ENCODE data around the gene CFAP91.

The CFAP91 gene

DNA sequence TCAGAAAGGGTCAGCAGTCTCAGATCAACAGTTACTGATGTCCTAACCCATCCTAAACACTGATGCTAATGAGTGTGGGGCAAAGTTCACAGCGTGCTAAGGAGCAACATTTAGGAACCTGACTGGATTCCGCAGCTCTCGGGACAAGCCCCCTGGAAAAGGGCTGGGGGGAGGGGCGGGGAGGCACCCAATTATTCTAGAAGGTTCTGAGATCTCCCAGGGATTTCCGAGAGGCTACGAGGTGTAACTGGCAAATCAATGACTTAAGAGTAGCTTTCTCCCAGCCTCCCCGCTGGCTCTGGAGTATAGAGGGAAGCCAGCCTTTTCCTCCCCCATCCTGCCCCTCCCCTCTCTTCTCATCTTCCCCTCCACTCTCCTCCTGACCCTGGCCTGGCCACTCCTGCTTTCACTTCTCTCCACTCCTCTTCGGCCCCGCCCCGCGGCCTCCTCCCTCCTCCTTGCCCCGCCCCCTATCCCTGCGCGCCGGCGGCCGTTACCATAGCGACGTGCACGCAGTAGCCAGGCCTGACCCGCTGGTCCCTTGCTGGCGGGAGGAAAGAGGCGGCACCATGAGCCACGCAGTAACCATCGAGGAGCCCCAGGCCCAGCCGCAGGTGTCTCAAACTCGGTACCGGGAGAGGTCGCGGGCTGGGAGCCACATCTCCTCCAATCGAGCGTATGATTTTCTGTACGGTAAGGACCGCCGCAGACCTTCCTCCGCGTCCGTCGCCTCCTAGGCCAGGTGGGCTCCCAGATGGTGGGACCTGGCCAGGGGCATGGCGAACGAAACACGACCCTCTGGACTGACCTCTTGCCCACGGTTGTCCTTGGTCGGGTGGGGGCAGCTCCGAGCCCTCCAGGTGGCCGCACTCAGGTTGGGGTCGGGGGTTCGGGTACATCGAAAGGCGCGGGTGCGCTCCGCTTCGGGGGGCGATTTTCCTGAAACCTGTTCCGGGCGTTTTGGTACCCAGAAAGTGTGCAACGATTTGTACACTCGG is at the start of gene CFAP91:
TSS of gene CFAP91 (plus strand) at position 493 of the 998 bp plus-strand sequence. CDS start at position 570, 77 bp downstream.
- DNase-seq (ENCODE audit: low read depth in 1 of 2, low spot score in 1 of 2): peak; percentile 55 to 63

DNA sequence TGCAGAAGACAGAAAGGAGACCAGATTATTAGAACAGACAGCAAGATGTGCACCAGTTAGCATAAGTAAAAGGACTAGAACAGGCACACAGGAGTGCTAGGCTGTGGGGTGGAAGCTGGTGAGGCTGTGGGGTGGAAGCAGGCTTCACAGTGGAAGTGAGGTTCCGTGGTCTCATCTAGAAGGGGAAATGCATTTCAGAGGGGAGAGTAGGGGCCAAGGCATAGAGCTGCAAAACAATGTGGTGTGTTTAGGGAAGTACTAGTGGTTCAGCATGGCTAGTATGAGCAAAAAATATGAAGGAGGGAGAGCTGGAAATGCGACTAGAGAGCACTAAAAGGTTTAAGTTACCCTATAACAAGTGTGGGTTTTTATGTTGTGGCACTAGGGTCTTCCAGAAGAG is 48.9 kb upstream of the CFAP91 start:
- DNase-seq (ENCODE audit: low read depth in 1 of 2, low spot score in 1 of 2): no peak

DNA sequence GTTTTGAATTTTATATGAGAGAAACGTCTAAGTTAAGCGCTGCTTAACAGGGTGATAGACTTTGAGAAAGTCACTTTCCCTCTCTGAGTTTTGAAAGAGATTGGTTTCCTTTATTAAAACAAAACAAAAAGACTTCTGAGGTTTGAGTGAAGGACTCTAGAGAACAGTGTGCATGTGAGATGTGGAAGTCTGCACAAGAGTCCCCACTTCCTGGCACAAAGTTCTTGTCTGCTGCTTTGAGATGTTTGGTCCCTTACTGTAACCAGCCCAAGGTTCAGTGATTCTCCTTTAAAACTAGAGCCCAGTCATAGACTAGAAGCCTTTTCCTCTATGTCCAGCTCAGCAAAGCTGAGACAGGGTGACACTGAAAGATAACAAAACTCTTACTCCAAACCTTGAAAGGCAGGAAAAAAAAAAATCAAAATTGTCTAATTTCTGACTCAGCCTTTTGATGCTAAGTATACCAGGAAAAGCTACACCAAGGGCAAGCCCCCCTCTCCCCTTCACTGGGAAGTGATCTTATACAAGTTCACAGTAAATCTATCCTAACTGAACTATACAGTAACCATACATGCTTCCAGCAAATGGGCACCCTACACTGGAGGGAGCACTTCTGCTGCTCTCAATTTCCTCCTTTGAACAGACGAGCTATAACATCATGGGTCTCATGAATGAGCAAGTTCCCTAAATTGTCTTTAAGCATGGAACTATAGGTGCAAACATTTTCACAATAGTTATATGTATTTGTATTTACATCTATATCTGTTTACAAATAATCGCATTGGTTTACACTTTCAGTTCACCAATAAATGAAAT is 44.7 kb upstream of the CFAP91 start:
- no peak for DNase-seq (ENCODE audit: low read depth in 1 of 2, low spot score in 1 of 2)

- no peak for DNase-seq (ENCODE audit: low read depth in 1 of 2, low spot score in 1 of 2)
Observed at GRCh38 chr3:119658994-119659393, 43.8 kb upstream of the CFAP91 start.

GRCh38 chr3:119659606-119660291 is 43.1 kb upstream of the CFAP91 start:
- no peak for DNase-seq (ENCODE audit: low read depth in 1 of 2, low spot score in 1 of 2)

GRCh38 chr3:119660474-119661440 is 42.1 kb upstream of the CFAP91 start, which contains the start of gene POPDC2:
TSS of gene POPDC2 (minus strand) at chr3:119660589. CDS start at chr3:119660423, 166 bp downstream.
- DNase-seq (ENCODE audit: low read depth in 1 of 2, low spot score in 1 of 2): no peak

GRCh38 chr3:119662604-119663373 is 40.0 kb upstream of the CFAP91 start:
- no peak for DNase-seq (ENCODE audit: low read depth in 1 of 2, low spot score in 1 of 2)

GRCh38 chr3:119663885-119664284 is 38.9 kb upstream of the CFAP91 start:
- no peak for DNase-seq (ENCODE audit: low read depth in 1 of 2, low spot score in 1 of 2)

DNA sequence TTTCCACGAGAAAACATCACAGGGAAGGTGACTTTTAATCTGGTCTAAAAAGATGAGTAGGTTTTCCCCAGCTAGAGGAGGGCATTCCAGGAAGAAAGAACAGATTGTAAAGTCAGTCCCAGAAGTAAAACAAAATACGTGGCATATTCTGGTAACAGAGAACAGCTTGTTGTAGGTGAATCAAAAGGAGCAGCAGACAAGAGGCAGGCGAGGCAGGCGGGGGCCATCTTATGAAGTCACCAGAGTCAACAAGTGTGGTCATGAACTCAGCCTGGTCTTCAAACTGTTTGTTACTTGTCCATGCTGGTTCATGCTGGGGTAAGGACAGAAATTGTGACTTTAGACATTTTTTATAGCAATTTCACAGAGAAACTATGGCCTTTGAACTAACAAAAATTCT is 38.5 kb upstream of the CFAP91 start:
- no peak for DNase-seq (ENCODE audit: low read depth in 1 of 2, low spot score in 1 of 2)

- DNase-seq (ENCODE audit: low read depth in 1 of 2, low spot score in 1 of 2): no peak
Observed at GRCh38 chr3:119664850-119665379, 37.9 kb upstream of the CFAP91 start.

GRCh38 chr3:119665954-119666559 is 36.8 kb upstream of the CFAP91 start:
- no peak for DNase-seq (ENCODE audit: low read depth in 1 of 2, low spot score in 1 of 2)

DNA sequence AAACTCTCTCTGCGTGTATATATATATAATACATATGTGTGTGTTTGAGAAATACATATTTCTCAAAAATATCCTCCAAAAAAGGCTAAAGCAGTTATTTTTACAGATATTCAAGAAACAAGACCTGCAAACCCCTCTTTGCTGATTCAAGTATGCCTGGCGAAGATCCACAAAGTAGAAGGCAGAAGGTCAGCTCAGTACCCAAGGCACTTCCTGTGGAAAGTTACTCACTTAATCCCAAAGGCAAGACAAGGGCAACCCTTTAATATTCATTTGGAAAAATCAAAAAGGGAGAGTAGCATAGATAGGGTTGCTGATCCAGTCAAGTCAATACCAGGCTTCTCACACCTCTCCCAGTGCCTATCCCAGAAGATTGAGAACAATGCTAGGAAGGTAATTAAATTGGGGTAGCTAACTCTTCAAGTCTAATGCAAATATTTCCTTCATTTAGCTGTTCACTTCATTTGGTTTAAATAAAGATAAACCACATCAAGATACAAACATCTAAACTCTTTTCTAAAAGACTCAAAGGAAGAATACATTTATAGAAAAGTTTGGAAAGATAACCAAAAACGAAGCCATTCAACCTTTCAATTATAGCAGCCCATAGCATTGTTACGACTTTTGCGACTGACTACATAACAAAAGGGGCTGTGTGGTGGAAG is 32.8 kb upstream of the CFAP91 start:
- DNase-seq (ENCODE audit: low read depth in 1 of 2, low spot score in 1 of 2): no peak

DNA sequence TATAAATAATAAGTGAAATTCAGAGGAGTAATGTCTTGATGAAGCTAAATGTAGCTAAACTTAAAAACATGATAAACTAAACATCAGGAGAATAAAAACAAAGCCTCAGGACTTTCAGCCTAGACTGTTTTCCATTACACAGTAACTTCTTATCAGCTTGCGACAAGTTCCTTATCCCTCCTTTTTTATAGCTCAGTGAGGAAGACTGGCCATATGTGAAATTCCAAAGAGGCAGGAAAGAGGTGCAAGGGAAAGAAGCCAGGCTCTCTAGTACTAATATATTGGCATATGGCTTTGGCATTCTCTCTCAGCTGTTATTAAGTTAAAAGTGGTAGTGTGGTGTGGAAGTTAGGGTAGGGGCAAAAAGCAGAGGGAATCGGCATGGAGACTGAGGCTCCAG is 30.0 kb upstream of the CFAP91 start:
- DNase-seq (ENCODE audit: low read depth in 1 of 2, low spot score in 1 of 2): no peak

DNA sequence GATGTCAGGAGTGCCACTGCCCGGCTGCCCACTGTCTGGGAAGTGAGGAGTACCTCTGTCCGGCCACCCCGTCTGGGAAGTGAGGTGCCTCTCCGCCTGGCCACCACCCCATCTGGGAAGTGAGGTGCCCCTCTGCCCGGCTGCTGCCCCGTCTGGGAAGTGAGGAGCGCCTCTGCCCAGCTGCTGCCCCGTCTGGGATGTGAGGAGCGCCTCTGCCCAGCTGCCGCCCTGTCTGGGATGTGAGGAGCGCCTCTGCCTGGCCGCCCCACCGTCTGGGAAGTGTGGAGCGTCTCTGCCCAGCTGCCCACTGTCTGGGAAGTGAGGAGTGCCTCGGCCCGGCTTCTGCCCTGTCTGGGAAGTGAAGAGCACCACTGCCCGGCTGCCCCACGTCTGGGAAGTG is 28.9 kb upstream of the CFAP91 start:
- DNase-seq (ENCODE audit: low read depth in 1 of 2, low spot score in 1 of 2): no peak

GRCh38 chr3:119675188-119675874 is 27.5 kb upstream of the CFAP91 start:
- no peak for DNase-seq (ENCODE audit: low read depth in 1 of 2, low spot score in 1 of 2)

DNA sequence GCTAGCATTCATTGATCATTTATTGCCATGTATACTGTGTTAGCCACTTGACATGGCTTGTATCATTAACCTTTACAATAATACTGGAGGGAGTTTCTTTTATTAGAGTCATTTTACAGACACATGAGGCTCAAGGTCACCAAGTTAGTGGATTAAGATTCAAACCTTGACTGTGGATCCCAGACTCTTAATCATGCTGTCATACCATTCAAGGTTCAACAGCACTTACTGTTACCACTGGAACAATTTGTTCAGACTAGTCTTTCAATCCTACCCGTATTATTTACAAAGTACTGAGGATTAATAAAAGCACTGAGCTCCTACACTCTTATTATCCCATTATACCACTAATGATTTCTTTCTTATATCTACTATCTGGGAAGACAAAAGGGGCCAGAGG is 26.8 kb upstream of the CFAP91 start:
- DNase-seq (ENCODE audit: low read depth in 1 of 2, low spot score in 1 of 2): no peak

All from activated T-helper 1 cell treated with anti-CD3 and anti-CD28 coated beads, Interleukin-2, amount 50 U/mL, for 16 hours (primary cell).